HG03558 (cell line): Measurements from ENCODE around the gene ASB13.

ENCODE experiments used
- ATAC-seq: cut with Tn5 transposase; IDR thresholded peaks from one replicate; pipeline ENCODE4 v1.9.1; 2021; ENCODE audit warnings: moderate number of reproducible peaks; ENCODE audit not compliant: unreplicated experiment; ENCODE audit errors: extremely low read depth

Gene ASB13

GRCh38 chr10:5649746-5650145 is 16.6 kb downstream of the ASB13 start:
- ATAC-seq: no peak

GRCh38 chr10:5648494-5649457 is 17.6 kb downstream of the ASB13 start:
- no peak for ATAC-seq

- ATAC-seq: no peak
These were observed 18.7 kb downstream of the ASB13 start for GRCh38 chr10:5647507-5648240.

- ATAC-seq: no peak
These were observed 20.3 kb downstream of the ASB13 start for GRCh38 chr10:5645944-5646617.

GRCh38 chr10:5645375-5645774 is 21.0 kb downstream of the ASB13 start:
- no peak for ATAC-seq

- no peak for ATAC-seq
These were observed 21.5 kb downstream of the ASB13 start for GRCh38 chr10:5644930-5645329.

GRCh38 chr10:5643346-5644067 is 22.9 kb downstream of the ASB13 start:
- no peak for ATAC-seq

- no peak for ATAC-seq
These were observed 24.9 kb downstream of the ASB13 start for GRCh38 chr10:5641501-5641900.

GRCh38 chr10:5640501-5640900 is 25.9 kb downstream of the ASB13 start:
- no peak for ATAC-seq

- ATAC-seq: no peak
These were observed 26.4 kb downstream of the ASB13 start for GRCh38 chr10:5640036-5640435.

- no peak for ATAC-seq
These were observed 27.3 kb downstream of the ASB13 start for GRCh38 chr10:5639066-5639465.

GRCh38 chr10:5638494-5638893 is 27.9 kb downstream of the ASB13 start:
- no peak for ATAC-seq

GRCh38 chr10:5634918-5635317 is 31.5 kb downstream of the ASB13 start:
- ATAC-seq: no peak

- no peak for ATAC-seq
These were observed 33.1 kb downstream of the ASB13 start for GRCh38 chr10:5633166-5633749.

GRCh38 chr10:5632446-5632845 is 33.9 kb downstream of the ASB13 start:
- no peak for ATAC-seq

- no peak for ATAC-seq
These were observed 34.5 kb downstream of the ASB13 start for GRCh38 chr10:5631936-5632335.

- ATAC-seq: no peak
These were observed 36.3 kb downstream of the ASB13 start for GRCh38 chr10:5630112-5630436.

- no peak for ATAC-seq
These were observed 36.9 kb downstream of the ASB13 start for GRCh38 chr10:5629303-5630111.
